ENCODE data around the gene MRPL40.
"Not testable (repeated sequence)": the region's sequence is repeated elsewhere in the genome, so short reads cannot be mapped to it uniquely, and the experiment has no call there.

The MRPL40 gene

GRCh38 chr22:19407649-19408606 lies 24.4 kb upstream of the MRPL40 start:
- no peak for DNase-seq

- DNase-seq: no peak
Observed at GRCh38 chr22:19410941-19411689, 21.2 kb upstream of the MRPL40 start.

- no peak for DNase-seq
Observed at GRCh38 chr22:19411690-19412045, 20.7 kb upstream of the MRPL40 start.

- DNase-seq: no peak
Observed at GRCh38 chr22:19412478-19412877, 19.9 kb upstream of the MRPL40 start.

GRCh38 chr22:19412923-19413322 lies 19.4 kb upstream of the MRPL40 start:
- DNase-seq: no peak

- no peak for DNase-seq
Observed at GRCh38 chr22:19419086-19419463, 13.3 kb upstream of the MRPL40 start.

- DNase-seq: peak; percentile 48
Observed at GRCh38 chr22:19419464-19420178, 12.7 kb upstream of the MRPL40 start.

- no peak for DNase-seq
Observed at GRCh38 chr22:19420321-19420720, 12.0 kb upstream of the MRPL40 start.

GRCh38 chr22:19422440-19423301 lies 9.7 kb upstream of the MRPL40 start:
- DNase-seq: no peak

- no peak for DNase-seq
Observed at GRCh38 chr22:19424186-19424500, 8.2 kb upstream of the MRPL40 start.

- peak; percentile 41 for DNase-seq
Observed at GRCh38 chr22:19429950-19430889, 2.1 kb upstream of the MRPL40 start.

- no peak for DNase-seq
Observed at GRCh38 chr22:19430890-19431541, 1.3 kb upstream of the MRPL40 start.

- peak; percentile 86 for DNase-seq
Observed at GRCh38 chr22:19431649-19432132, 654 bp upstream of the MRPL40 start, which contains the start of gene HIRA. Gene HIRA, minus strand, starts transcription at chr22:19431733. Its CDS starts 257 bp downstream, at chr22:19431476.

GRCh38 chr22:19434401-19434800 lies 2.1 kb downstream of the MRPL40 start:
- no peak for DNase-seq

GRCh38 chr22:19434829-19435580 lies 2.7 kb downstream of the MRPL40 start:
- DNase-seq: no peak

- not testable (repeated sequence) for DNase-seq
Observed at GRCh38 chr22:19436444-19437161, 4.3 kb downstream of the MRPL40 start.

- DNase-seq: no peak
Observed at GRCh38 chr22:19438298-19438697, 6.0 kb downstream of the MRPL40 start.

- no peak for DNase-seq
Observed at GRCh38 chr22:19440411-19441195, 8.3 kb downstream of the MRPL40 start.

Measured in stimulated activated CD4-positive, alpha-beta T cell treated with anti-CD3 and anti-CD28 coated beads, Interleukin-4, amount 100 ng/mL, for 24 hours (primary cell).